HepG2 (cell line): Measurements from ENCODE around the gene POC1B. TPM values are rescaled to one million over a fixed set of nuclear protein-coding genes. Genes with fewer than 3 reads are reported as not detected.

Experiments used
- ATAD3A ChIP-seq: sonication (generic); formaldehyde crosslinking; IDR thresholded peaks from 2 replicates; pipeline ENCODE4 v1.4.0; 2020; ENCODE audit warnings: missing genetic modification reagents
- BHLHE40 ChIP-seq: IDR thresholded peaks from 2 replicates; pipeline ENCODE4 v1.6.1; 2011; ENCODE audit warnings: low read length, improper control_type of control experiment
- HNRNPLL ChIP-seq: fragments of 200-400 bp; formaldehyde crosslinking; IDR thresholded peaks from 2 replicates; pipeline ENCODE4 v1.6.1; 2017; ENCODE audit warnings: mild to moderate bottlenecking, low read depth, low read length; ENCODE audit not compliant: poor library complexity, severe bottlenecking
- HOXA3 ChIP-seq: sonication (generic); formaldehyde crosslinking; IDR thresholded peaks from 2 replicates; pipeline ENCODE4 v1.5.0; 2020; ENCODE audit warnings: missing genetic modification reagents
- ISX ChIP-seq: sonication (generic); formaldehyde crosslinking; conservative IDR thresholded peaks from 2 replicates; pipeline ENCODE4 v1.5.0; 2020; ENCODE audit warnings: missing genetic modification reagents
- KDM1A ChIP-seq: IDR thresholded peaks from 2 replicates; pipeline ENCODE4 v1.6.1; 2016; ENCODE audit warnings: missing compliant biosample characterization
- KDM4B ChIP-seq: sonication (generic); formaldehyde crosslinking; IDR thresholded peaks from 2 replicates; pipeline ENCODE4 v1.4.0; 2020; ENCODE audit warnings: missing genetic modification reagents
- KMT2A ChIP-seq: sonication (generic); formaldehyde crosslinking; IDR thresholded peaks from 2 replicates; pipeline ENCODE4 v1.4.0; 2020; ENCODE audit warnings: missing genetic modification reagents
- PCBP2 ChIP-seq: fragments of 200-400 bp; formaldehyde crosslinking; optimal IDR thresholded peaks from 2 replicates; pipeline ENCODE3; 2018; ENCODE audit warnings: low read length, low read depth; ENCODE audit not compliant: poor library complexity, severe bottlenecking
- RBM39 ChIP-seq: fragments of 200-400 bp; formaldehyde crosslinking; IDR thresholded peaks from one replicate; pipeline ENCODE4 v1.6.1; 2018; ENCODE audit warnings: antibody characterized with exemption, mild to moderate bottlenecking, low read depth, low read length; ENCODE audit not compliant: poor library complexity, severe bottlenecking
- RFXANK ChIP-seq: IDR thresholded peaks from 2 replicates; pipeline ENCODE4 v1.6.1; 2016
- SMAD3 ChIP-seq: sonication (generic); formaldehyde crosslinking; IDR thresholded peaks from 2 replicates; pipeline ENCODE4 v1.4.0; 2020; ENCODE audit warnings: missing genetic modification reagents
- SYNCRIP ChIP-seq: fragments of 200-400 bp; formaldehyde crosslinking; IDR thresholded peaks from 2 replicates; pipeline ENCODE4 v1.6.1; 2018; ENCODE audit warnings: mild to moderate bottlenecking, low read depth, low read length; ENCODE audit not compliant: insufficient read depth
- TP53 ChIP-seq: sonication (generic); formaldehyde crosslinking; conservative IDR thresholded peaks from 2 replicates; pipeline ENCODE4 v1.4.0; 2020; ENCODE audit warnings: missing genetic modification reagents
- TRIM24 ChIP-seq: sonication (generic); formaldehyde crosslinking; IDR thresholded peaks from 2 replicates; pipeline ENCODE4 v1.8.0; 2022; ENCODE audit warnings: mild to moderate bottlenecking, missing genetic modification reagents
- XRCC5 ChIP-seq: fragments of 200-400 bp; formaldehyde crosslinking; optimal IDR thresholded peaks from 2 replicates; pipeline ENCODE3; 2017; ENCODE audit warnings: mild to moderate bottlenecking, low read length
- ZNF121 ChIP-seq: sonication (generic); formaldehyde crosslinking; IDR thresholded peaks from 2 replicates; pipeline ENCODE4 v1.5.0; 2020; ENCODE audit warnings: mild to moderate bottlenecking, missing genetic modification reagents
- ZNF569 ChIP-seq: sonication (generic); formaldehyde crosslinking; IDR thresholded peaks from 2 replicates; pipeline ENCODE4 v1.5.0; 2020; ENCODE audit warnings: mild to moderate bottlenecking, missing genetic modification reagents, moderate library complexity, borderline replicate concordance
- ZNF678 ChIP-seq: sonication (generic); formaldehyde crosslinking; IDR thresholded peaks from 2 replicates; pipeline ENCODE4 v1.4.0; 2020; ENCODE audit warnings: mild to moderate bottlenecking, missing genetic modification reagents
- ZNF782 ChIP-seq: sonication (generic); formaldehyde crosslinking; IDR thresholded peaks from 2 replicates; pipeline ENCODE4 v1.4.0; 2020; ENCODE audit warnings: missing genetic modification reagents, mild to moderate bottlenecking, borderline replicate concordance
- ZSCAN31 ChIP-seq: sonication (generic); formaldehyde crosslinking; IDR thresholded peaks from 2 replicates; pipeline ENCODE4 v1.5.0; 2020; ENCODE audit warnings: low read depth, mild to moderate bottlenecking, missing genetic modification reagents
- polyA plus RNA-seq, 8 experiments: library from polyadenylated mRNA; depleted of rRNA in 3 of 8; stranded (reverse) in 7 of 8; unstranded in 1 of 8; fragments of >200 nt; fragmentation: Illumina TruSeq in 4 of 8; extraction: Trizol in 4 of 8; gene quantifications; 2 replicates each; pipeline versions ENCODE4 v1.2.1 to v1.2.3, GENCODE V29; 2011 to 2016; ENCODE audit warnings: low read depth in 4 of 8, missing spikeins in 1 of 8, mixed read lengths in 1 of 8; ENCODE audit not compliant: insufficient read depth in 1 of 8
- total RNA-seq, 5 experiments: library from RNA; depleted of rRNA; stranded (reverse); fragments of >200 nt; fragmentation: Illumina TruSeq; extraction: Trizol; gene quantifications; 2 replicates each; pipeline ENCODE4 v1.2.3, GENCODE V29; 2016; ENCODE audit warnings: low read depth in 1 of 5
- TF ChIP-seq, protein P1 (sequence below), 2 experiments: sonication (generic) in 1 of 2; formaldehyde crosslinking in 1 of 2; IDR thresholded peaks; 2 replicates each; pipeline versions ENCODE4 v1.5.1 to v1.6.1; 2011 to 2020; ENCODE audit warnings: borderline replicate concordance in 1 of 2, low read depth in 1 of 2, low read length in 1 of 2, mild to moderate bottlenecking in 1 of 2, missing genetic modification reagents in 1 of 2, moderate library complexity in 1 of 2
- TF ChIP-seq, protein P2 (sequence below): sonication (generic); formaldehyde crosslinking; IDR thresholded peaks from 2 replicates; pipeline ENCODE4 v1.5.1; 2020; ENCODE audit warnings: mild to moderate bottlenecking, missing genetic modification reagents, borderline replicate concordance
- TF ChIP-seq, protein P3 (sequence below): IDR thresholded peaks from 2 replicates; pipeline ENCODE4 v1.6.1; 2016
- TF ChIP-seq, protein P4 (sequence below): IDR thresholded peaks from 2 replicates; pipeline ENCODE4 v1.6.1; 2016; ENCODE audit warnings: low read depth, control low read depth

POC1B gene
- total and polyA plus RNA-seq, 2 of the 13 experiments (the other 11 are each of a cell fraction or from before 2014, with no cell fraction given) = 9.3 to 11.0 TPM

DNA sequence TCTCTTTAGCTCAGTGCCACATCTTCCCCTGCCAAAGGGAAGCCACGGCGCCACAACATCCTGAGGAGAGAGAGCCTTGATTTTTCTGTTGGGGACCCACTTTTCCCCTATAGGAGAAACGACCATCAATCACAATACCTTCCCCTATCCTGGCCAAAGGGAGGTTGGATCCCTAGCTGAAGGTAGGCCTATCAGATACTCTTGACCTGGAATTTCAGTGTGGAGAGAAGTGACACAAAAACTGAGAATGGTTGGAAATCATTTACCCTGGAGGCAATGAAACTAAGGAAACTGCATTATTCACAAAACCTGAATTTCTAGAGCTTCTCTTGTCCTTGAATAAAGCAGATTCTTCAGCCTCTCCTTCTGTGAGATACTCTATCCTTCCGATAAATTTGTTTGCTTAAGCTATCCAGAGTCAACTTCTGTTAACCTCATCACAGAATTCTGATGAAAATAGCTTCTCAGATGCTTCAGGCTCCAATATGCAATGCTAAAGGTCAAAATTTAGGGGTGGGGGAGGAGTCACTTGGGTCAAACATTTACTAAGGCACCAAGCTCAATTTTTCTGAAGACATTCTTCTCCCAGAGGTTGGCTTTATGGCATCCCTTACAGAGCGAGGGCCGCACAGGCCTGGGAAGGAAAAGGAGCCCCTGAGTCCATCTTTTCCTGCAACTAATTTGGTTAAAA, 146.6 kb downstream of the POC1B start (continued):
- no peak for TF ChIP-seq ATAD3A (CRISPR knock-in tag)
- TF ChIP-seq TP53 (CRISPR knock-in tag) = no peak
- no peak for TF ChIP-seq RBM39
- TF ChIP-seq SYNCRIP = no peak
- no peak for TF ChIP-seq HOXA3
- TF ChIP-seq RFXANK (CRISPR knock-in tag) = no peak
- no peak for TF ChIP-seq KDM4B
- no peak for TF ChIP-seq HNRNPLL
- TF ChIP-seq BHLHE40 = no peak
- TF ChIP-seq, protein P1, sequence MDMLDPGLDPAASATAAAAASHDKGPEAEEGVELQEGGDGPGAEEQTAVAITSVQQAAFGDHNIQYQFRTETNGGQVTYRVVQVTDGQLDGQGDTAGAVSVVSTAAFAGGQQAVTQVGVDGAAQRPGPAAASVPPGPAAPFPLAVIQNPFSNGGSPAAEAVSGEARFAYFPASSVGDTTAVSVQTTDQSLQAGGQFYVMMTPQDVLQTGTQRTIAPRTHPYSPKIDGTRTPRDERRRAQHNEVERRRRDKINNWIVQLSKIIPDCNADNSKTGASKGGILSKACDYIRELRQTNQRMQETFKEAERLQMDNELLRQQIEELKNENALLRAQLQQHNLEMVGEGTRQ (IDR thresholded peaks at IDR 0.05; ENCODE audit: low read depth, low read length) = no peak
- TF ChIP-seq, protein P1 (CRISPR knock-in tag; IDR thresholded peaks at IDR 0.05; ENCODE audit: borderline replicate concordance) = 0 out of 2 replicates have a peak, but pooled peaks have one; percentile 9
- TF ChIP-seq KMT2A (CRISPR knock-in tag) = no peak
- TF ChIP-seq ZNF121 (CRISPR knock-in tag) = no peak
- no peak for TF ChIP-seq ISX (CRISPR knock-in tag)
- no peak for TF ChIP-seq KDM1A (CRISPR knock-in tag)
- TF ChIP-seq SMAD3 (CRISPR knock-in tag) = peak; percentile 75; the same call in 1 of the 2 replicates
- TF ChIP-seq, protein P2, sequence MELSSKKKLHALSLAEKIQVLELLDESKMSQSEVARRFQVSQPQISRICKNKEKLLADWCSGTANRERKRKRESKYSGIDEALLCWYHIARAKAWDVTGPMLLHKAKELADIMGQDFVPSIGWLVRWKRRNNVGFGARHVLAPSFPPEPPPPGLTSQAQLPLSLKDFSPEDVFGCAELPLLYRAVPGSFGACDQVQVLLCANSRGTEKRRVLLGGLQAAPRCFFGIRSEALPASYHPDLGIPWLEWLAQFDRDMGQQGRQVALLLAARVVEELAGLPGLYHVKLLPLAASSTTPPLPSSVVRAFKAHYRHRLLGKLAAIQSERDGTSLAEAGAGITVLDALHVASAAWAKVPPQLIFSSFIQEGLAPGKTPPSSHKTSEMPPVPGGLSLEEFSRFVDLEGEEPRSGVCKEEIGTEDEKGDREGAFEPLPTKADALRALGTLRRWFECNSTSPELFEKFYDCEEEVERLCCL (CRISPR knock-in tag) = no peak
- TF ChIP-seq XRCC5 = no peak
- no peak for TF ChIP-seq ZNF678 (CRISPR knock-in tag)
- no peak for TF ChIP-seq PCBP2
- TF ChIP-seq ZNF782 = no peak
- TF ChIP-seq, protein P3, sequence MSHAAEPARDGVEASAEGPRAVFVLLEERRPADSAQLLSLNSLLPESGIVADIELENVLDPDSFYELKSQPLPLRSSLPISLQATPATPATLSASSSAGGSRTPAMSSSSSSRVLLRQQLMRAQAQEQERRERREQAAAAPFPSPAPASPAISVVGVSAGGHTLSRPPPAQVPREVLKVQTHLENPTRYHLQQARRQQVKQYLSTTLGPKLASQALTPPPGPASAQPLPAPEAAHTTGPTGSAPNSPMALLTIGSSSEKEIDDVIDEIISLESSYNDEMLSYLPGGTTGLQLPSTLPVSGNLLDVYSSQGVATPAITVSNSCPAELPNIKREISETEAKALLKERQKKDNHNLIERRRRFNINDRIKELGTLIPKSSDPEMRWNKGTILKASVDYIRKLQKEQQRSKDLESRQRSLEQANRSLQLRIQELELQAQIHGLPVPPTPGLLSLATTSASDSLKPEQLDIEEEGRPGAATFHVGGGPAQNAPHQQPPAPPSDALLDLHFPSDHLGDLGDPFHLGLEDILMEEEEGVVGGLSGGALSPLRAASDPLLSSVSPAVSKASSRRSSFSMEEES (CRISPR knock-in tag) = no peak
- TF ChIP-seq, protein P4, sequence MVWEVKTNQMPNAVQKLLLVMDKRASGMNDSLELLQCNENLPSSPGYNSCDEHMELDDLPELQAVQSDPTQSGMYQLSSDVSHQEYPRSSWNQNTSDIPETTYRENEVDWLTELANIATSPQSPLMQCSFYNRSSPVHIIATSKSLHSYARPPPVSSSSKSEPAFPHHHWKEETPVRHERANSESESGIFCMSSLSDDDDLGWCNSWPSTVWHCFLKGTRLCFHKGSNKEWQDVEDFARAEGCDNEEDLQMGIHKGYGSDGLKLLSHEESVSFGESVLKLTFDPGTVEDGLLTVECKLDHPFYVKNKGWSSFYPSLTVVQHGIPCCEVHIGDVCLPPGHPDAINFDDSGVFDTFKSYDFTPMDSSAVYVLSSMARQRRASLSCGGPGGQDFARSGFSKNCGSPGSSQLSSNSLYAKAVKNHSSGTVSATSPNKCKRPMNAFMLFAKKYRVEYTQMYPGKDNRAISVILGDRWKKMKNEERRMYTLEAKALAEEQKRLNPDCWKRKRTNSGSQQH (CRISPR knock-in tag) = no peak
- no peak for TF ChIP-seq ZSCAN31
- TF ChIP-seq ZNF569 (CRISPR knock-in tag) = no peak
- TF ChIP-seq TRIM24 (CRISPR knock-in tag) = no peak
